Uterus (tissue), 2 donors: ENCODE data around the gene C1orf210.

ENCODE experiments used
- CTCF ChIP-seq, 4 experiments: fragments of 200-600 bp in 2 of 4; fragments of 450-650 bp in 2 of 4; sonication (generic) in 2 of 4; IDR thresholded peaks; one replicate each; pipeline ENCODE4 v1.5.1; 2016 to 2019; ENCODE audit warnings: antibody characterized with exemption in 4 of 4, mild to moderate bottlenecking in 2 of 4, moderate library complexity in 1 of 4
- POLR2A ChIP-seq, 2 donors: fragments of 450-650 bp; IDR thresholded peaks; one replicate each; pipeline ENCODE4 v1.6.1; 2016; ENCODE audit warnings: antibody characterized with exemption in 2 of 2, mild to moderate bottlenecking in 1 of 2, moderate library complexity in 1 of 2

- TF ChIP-seq POLR2A (IDR thresholded peaks at IDR 0.05) (no peak), CTCF (IDR thresholded peaks at IDR 0.05) (no peak)
These were observed 28.4 kb upstream of the C1orf210 start for GRCh38 chr1:43313771-43314170.
